UCSD-AML1 (cell line): ENCODE measurements around the gene HES7.
A peak's percentile ranks its signal among the peaks of the same experiment; 100 is the strongest.

Source experiments
- DNase-seq: peaks from one replicate; lab custom pipeline; 2025; ENCODE audit not compliant: unreplicated experiment; lab: John Stamatoyannopoulos, UW

HES7 gene

GRCh38 chr17:8075574-8076342 is 48.1 kb downstream of the HES7 start:
- DNase-seq: no peak

- DNase-seq: no peak
These were observed 48.8 kb downstream of the HES7 start for GRCh38 chr17:8075081-8075480.

- no peak for DNase-seq
These were observed 49.4 kb downstream of the HES7 start for GRCh38 chr17:8074554-8074953.

GRCh38 chr17:8073627-8074484 is 50.0 kb downstream of the HES7 start:
- peak; percentile 71 for DNase-seq

GRCh38 chr17:8072729-8073461 is 51.0 kb downstream of the HES7 start:
- no peak for DNase-seq

- no peak for DNase-seq
These were observed 51.6 kb downstream of the HES7 start for GRCh38 chr17:8072341-8072728.

GRCh38 chr17:8071496-8071895 is 52.4 kb downstream of the HES7 start:
- no peak for DNase-seq
